GM12892 (cell line): ENCODE results near the gene CPSF3.

Experiments used
- POLR2AphosphoS5 ChIP-seq: IDR thresholded peaks from 2 replicates; pipeline ENCODE4 v1.6.1; 2011; ENCODE audit warnings: low read depth, low read length, control low read depth
- TAF1 ChIP-seq: IDR thresholded peaks from 2 replicates; pipeline ENCODE4 v1.6.1; 2011; ENCODE audit warnings: low read depth, mild to moderate bottlenecking, control low read depth, low read length, borderline replicate concordance

DNA sequence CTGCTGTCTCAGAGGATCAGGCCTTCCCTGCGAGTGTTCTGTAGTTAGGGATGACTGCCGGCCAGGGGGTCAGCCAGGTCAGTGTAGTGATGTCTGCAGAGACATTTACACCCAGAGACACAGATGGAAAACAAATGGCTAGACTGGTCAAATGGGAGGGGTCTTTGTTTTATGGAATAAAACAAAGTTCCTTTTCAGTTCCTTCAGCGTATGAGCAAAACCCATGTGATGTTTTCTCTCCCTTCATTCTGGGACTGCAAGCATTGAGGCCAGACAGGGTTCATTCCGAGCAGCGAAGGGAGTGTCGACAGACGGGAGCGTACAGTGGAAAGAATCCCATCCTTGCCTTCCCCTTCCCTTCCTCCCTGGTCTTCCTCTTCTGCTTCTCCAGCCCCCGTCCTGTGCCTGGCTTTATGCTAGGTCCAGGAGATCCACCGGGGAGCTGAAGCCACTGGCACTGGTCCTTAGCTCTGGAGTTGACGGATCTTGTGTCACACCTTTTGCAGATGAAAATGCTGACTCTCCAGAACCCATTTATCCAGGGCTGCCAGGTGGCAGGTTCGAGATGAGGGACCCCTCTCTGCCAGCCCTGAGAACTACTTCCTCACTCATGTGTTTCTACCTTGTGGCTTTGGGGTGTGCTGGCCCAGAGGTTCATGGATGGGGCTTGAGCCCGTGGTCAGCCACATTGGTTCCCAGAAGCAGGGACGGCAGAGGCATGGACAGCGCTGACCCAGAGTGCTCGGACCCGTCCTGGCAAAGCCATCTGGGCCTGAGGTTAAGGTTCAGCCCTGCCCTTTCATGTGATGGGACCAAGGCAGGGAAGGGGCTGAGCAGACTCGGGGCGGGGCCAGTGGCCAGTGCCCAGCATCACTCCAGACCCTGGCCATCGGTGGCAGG, 24.3 kb upstream of the CPSF3 start:
- TF ChIP-seq POLR2AphosphoS5 (no peak), TAF1 (no peak)
